HG02981 (cell line): Measurements from ENCODE around the gene SPINDOC.

ENCODE experiments used
- ATAC-seq: cut with Tn5 transposase; IDR thresholded peaks from one replicate; pipeline ENCODE4 v1.9.1; 2021; ENCODE audit warnings: mild to moderate bottlenecking, moderate library complexity; ENCODE audit not compliant: unreplicated experiment

The SPINDOC gene

DNA sequence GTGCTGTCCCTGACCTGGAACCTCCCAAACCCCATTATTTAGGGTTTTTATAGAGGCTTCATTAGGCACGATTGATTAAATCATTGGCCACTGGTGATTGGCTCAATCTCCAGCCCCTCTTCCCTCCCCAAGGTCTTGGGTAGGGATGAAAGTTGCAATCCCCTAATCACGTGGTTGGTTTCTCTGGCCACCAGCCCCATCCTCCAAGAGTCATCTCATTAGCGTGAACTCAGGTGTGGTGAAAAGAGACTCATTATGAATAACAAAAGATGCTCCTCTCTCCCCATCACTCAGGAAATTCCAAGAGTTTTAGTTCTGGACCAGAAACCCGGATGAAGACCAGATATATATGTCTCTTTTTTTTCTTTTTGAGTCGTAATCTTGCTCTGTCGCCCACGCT, 18.1 kb downstream of the SPINDOC start:
- no peak for ATAC-seq

DNA sequence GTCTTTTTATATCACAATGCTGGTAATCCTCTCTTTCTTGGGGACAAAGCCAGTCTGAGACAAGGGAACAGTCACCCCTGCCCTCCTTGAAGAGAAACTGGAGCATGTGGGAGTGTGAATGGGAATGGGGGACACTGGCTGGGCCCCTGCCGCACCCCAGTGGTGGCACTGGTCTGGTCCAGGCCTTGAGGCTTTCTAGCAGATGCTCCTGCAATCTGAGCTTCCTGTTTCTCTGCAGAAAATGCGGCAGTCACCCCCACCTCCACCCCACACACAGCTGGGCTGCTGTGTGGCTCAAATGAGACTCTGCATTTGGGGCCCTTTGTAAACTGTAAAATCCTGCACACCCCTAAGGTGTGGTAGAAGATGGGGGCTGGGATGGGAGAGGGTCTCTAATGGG, 19.1 kb downstream of the SPINDOC start:
- no peak for ATAC-seq

DNA sequence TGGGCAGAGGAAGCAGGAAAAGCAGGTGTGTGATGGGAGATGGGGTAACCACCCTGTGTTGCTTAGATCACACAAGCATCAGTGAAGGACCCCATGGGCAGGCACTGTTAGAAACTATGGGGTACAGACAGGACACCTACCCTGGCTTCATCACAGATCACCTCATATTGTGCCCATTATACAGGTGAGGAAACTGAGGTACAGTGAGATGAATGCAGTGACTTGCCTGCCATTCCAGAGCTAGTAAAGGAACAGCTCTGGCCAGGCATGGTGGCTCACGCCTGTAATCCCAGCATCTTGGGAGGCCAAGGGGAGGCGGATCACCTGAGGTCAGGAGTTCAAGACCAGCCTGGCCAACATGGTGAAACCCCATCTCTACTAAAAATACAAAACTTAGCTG, 19.8 kb downstream of the SPINDOC start:
- no peak for ATAC-seq

DNA sequence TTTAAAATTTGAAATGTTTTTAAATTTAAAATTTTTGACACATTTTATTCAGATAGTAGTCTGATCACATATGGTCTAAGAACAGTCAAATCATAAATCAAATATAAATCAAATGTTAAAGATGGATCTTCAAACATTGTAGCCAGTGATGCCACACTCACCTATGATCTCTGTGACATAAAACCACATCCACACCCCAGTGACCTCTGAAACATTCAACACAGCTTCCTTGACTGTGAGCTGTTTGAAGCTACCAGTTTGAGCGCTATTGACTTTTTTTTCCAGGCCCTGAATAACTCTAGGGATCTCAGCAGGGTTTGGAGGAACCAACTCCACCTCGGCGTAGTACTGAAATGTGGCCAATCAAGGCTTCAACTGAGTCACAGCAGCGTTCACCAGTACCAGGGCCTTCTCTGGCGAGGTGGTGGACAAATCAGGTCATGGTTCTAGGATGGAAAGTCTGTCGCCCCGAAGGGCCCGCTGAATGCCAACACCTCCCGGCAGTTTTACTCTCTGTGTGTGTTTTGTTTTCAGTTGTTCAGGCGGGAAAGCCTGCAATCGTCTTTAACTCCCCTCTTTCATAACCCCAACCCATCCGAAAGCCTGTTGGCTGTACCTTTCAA, 21.4 kb downstream of the SPINDOC start:
- ATAC-seq, result no peak

DNA sequence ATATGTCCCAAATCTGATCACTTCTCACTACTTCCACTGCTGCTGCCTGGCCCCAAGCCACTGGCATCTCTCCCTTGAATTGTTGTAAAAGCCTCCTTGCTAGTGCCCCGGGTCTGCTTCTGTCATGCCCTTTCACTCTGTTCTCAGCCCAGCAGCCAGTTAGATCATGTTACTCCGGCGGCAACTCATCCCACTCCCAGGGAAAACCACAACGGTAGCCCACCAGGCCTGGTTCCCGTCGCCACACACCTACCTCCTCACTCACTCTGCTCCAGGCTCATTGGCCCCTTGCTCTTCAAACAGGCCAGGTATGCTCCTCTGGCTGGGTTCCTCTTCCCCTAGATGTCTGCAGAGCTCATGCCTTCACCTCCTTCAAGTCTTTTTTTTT, 21.9 kb downstream of the SPINDOC start:
- no peak for ATAC-seq

DNA sequence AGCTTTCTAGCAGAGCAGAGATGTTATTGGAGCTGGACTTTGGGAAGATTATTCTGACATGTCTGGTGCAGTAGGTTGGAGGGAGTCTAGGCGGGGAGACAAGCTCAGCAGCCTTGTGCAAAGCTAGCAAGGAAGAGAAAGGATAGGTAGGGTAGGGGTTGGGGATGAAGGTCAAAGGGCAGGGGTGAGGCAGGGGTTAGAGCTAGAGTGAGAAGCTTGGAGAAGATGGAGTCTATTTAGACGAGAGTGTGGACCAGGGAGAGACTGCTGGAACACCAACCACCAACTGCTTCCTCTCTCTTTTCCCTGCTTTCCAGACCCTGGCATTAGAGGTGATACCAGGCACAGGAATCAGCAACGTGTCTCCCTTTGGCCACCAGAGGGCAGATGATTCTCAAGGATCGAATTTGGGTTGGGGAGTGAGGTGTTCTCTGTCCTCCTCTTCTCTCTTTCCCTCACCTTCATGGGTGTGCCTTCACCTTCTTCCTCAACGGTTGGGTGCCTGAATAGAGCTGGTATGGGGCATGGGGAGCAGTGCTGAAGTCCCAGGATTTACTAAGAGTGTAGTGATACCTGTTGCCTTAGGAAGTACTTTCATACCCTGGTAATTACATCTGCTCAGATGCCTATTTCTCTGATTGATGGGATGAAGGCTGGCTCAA, 23.9 kb downstream of the SPINDOC start:
- no peak for ATAC-seq

DNA sequence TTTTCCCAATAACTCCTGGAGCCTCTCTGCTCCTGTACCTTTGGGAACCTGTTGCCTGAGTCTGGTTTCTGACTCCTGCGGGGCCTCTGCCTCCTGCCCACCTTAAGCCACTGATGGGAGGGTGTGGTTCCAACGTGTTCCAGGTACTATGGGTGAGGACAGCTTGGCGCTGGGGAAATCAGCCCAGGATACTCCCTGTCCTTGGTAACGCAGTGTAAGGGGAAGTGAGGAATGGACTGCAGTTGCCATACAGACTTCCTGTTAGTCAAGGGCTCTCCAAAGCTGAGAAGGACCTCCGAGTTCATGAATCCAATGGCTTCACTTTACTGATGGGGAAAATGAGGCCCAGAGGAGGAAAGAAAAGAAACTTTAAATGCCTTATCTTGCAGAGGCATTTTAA, 24.5 kb downstream of the SPINDOC start:
- no peak for ATAC-seq

DNA sequence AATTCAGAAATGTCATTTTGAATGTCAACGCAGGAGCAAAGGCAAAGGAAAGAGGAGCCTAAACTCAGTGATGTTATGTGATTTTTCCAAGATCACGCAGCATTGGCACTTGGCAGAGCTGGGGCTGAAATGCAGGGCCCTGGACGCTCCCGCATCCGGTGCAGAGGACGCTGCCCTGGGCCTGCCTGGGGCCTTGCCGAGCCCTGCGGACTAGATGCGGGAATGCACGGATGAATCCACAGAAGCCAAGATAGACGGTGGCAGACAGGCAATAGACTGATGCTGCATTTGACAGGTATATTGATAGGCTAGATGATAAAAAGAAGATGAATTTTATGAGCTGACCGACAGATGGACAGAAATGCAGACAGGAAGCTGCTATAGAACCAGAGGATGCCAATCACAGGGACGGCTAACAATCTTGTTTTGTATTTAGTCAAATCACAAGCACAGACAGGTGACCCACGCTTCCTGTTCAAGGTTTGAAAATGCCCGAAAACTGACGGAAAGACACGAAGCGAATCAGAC, 25.0 kb downstream of the SPINDOC start:
- ATAC-seq, result no peak

DNA sequence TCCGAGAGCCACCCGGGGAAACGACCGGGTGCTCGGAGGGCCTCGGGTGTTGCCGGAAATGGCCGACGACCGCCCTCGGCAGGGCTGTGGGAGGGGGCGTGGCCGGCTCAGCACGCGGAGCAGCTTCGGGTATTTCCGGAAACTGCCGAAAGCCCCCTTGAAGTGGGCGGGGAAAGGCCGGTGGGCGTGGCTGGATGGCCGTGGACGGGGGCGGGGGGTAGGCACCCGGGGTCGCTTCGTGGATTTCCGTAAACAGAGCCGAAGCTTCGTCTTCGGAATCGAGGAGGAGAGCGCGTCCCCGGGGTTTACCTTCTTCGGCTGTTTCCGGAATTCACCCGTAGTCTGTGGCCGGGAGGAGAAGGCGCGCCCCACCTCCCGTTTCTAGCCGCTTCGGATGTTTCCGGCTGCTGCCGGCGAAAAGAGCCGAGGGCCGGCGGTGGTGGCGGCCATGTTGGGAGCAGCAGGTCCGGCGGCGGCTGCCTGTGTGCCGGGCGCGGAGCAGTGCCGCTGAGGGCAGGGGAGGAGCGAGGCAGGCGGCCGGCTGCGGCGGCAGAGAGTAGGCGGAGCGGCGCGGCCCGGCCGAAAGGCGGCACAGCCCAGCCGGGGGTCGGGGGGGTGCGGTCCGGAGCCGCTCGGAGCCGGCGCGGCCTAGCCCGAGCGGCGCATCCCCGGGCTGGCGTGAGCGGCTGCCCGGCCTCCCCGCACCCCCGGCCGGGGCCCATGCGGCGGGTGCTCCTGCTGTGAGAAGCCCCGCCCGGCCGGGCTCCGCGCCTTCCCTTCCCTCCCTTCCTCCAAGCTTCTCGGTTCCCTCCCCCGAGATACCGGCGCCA, 25.6 kb downstream of the SPINDOC start, which contains the start of gene MARK2:
TSS of gene MARK2 (plus strand) at position 433 of the 830 bp plus-strand sequence. CDS start at position 830, 397 bp downstream.
- ATAC-seq, result peak; percentile 73

DNA sequence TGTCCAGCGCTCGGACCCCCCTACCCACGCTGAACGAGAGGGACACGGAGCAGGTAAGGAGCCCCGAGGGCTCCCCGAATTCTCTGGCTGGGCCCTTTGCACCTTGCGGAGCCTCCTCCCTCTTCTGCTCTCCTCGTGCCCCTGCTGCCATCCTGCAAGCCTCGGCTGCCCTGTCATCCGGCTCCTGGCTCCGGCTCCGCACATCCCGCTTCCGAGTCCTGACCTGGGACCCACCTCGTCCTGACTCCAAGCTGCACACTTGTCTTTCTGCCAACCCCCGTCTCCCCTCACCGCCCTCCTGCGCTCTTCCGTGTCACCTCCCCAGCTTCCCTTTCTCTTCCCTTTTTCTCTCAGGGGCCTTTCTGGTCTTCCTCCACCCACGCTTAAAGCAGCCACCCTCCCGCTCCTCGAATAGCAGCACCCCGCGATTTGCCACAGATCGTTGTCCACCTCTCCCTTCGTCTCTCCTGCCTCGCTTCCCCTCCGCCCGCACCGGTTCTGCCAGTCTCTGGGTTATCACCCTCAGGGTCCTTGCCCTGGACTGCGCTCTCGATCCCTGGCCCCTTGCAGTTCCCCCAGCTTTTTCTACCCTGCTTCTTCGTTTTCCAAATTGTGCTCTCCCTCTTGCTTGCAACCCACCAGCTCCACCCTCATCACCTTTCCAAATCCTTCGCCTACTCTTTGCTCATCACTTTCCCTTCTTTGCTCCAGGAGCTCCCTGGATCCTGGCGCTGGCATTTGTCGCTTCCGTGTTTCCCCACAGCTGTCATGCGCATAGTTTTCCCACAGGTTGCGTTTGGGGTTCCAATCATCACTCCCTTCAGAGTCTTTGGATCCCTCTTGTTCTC, 26.5 kb downstream of the SPINDOC start:
- ATAC-seq, result no peak

DNA sequence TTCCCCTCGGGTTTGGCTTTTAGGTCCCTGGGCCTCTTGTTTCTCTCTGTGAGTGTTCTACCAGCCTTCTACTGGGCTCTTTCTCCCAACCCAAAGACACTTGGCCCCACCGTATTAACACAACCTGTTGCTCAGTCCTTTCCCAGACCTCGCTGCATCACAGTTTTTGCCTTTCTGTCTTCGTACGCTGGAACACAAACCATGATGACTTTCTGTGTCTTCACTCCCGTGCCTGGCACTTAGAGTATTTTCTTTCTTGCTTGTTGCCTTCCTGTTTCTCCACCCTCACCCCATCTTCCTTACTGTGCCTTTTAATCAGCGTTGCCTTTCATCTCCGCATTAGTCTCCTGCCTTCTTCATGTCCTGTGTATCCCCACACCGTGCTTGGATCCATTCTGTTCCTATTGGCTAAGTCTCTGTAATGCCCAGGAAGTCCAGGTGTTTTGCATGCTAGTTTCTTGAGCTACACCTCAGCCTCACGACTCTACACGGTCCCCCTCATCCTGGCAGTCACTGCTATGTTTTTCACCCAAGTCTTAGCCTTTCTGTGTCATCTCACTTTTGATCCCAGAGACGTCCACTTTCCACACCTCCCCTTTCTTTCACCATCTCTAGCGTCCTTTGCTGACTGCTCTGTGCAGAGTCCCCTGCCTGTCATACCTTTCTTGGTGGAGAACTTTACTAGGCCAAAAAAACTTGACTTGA, 27.3 kb downstream of the SPINDOC start:
- ATAC-seq, result no peak

DNA sequence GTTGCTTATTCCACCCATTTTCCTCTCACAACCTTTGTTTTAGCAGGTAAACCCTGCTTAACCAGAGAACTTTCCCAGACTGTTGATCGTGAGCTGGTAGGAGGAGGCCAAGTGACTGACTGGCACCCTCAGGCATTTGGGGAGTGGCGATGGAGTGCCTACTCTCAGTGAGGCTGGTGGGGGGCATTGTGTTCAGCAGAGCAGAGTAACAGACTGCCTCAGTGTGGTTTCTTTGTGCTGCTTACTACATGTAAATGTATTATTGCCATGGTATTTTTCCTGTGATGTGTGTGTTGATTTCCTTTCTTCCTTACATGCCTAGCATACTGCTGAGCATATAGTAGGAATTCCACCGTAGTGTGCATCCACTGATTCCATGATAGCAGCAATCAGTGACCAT, 28.3 kb downstream of the SPINDOC start:
- ATAC-seq, result no peak

DNA sequence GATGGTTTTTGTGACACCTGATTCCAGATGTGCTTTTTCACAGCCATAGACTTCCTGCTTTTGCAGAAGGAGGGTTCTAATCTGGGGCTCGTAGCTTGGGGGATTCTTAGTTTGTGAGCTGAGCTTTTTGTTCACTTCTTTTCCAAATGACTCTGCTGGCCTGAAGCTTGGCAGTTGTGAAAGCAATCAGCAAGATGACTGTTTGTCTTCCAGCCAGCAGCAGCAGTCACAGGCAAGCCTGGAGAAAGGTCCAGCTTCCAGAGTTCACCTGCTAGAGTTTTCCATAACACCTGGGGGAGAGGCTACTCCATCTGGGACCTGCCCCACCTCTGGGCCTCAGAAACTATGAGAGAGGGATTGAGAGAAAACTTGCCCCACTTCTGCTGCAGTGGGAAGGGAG, 29.8 kb downstream of the SPINDOC start:
- no peak for ATAC-seq

DNA sequence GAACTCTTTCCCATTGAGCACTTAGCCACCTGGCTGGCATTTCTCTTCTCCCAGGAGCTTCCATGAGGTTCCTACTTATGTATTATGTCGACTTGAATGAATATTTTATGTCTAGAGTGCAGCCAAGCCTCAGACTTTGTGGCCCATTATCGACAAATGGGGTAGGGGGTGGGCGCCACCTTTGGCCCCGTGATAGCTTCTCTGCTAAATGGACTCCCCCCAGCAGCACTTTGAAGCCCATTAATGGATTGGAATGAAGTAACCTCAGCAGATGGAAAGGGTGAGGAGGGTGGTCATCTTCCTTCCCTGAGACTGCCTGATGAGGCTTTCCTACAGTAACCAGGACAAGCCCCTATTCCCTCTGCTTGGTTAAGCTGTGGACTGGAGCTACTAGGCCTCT, 31.6 kb downstream of the SPINDOC start:
- ATAC-seq, result no peak

DNA sequence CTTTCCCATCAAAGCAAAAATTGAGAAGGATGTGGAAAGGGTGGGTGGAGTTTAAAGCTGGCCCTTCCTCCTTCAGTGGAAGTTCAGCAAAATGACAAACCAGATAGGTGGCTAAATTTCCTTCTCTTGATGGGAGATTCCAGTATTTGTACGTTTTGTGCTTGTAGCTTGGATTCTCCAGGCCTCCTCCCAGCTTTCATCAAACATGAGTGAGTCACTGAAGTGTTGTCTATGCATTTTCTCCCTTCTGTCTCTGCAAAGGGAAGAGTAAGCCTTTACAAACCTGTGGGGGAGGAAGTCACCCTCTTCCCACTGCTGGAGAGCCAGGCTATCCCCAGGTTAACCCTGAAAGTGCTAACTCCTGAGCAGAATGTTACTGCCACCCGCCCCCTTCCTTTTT, 32.0 kb downstream of the SPINDOC start:
- ATAC-seq, result no peak

DNA sequence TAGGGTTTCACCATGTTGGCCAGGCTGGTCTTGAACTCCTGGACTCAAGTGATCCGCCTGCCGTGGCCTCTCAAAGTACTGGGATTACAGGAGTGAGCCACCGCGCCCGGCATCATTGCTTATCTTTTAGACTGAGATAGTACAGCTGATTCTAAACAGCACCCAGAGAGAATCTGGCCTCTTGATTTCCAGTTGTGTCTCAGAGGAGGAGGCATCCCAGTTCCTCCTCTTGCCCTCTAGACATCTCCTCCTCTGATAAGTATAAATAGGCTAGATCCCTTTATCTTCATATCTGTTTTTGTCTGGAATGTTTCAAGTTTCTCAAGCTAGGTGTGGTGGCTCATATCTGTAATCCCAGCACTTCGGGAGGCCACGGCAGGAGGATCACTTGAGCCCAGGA, 32.7 kb downstream of the SPINDOC start:
- ATAC-seq, result no peak

DNA sequence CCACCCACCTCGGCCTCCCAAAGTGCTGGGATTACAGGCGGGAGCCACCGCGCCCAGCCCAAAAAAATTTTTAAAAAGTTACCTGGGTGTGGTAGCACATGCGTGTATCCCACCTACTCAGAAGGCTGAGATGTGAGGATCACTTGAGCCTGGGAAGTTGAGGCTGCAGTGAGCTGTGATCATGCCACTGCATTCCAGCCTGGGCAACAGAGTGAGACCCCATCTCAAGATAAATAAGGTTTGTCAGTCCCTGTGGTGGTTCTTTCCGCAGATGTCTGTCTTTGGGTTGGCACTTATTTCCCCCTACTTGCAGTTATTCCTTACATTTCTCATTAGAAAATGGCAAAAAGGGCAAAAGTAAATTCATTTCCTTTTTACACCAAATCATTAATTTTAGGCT, 33.6 kb downstream of the SPINDOC start:
- no peak for ATAC-seq

DNA sequence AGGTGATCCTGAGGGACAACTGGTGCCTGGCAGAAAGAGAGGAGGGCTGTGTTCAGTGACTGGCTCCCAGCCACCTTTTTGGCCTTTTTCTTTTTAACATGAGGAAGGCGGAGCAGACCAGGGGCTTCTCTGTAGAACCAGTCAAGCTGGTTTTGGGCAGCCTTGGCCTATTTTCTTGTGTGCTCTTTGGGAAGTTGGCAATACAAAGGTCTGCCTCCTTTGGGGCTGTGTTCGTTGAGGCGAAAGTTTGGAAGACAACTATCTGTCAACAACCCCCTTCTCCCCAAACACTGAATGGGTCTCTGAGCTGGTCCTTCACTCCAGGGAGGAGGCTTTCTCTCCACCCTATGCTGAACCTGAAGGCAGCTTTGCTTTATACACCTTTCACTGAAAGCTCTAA, 34.1 kb downstream of the SPINDOC start:
- no peak for ATAC-seq

DNA sequence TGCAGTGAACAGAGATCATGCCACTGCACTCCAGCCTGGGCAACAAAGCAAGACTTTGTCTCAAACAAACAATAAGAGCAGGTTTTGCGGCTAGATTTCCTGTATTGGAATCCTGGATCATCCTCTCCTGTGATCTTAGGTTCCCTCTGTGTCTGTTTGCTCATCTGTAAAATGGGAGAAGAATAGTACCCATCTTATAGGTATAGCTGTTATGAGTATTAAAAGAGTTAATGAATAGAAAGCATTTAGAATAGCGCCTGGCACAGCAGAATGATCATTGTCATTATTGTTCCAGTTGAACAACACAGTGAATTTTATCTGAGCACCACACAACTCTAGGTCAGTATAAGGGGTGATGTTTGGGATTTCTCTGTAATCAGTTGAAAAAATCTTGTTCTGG, 36.4 kb downstream of the SPINDOC start:
- no peak for ATAC-seq

DNA sequence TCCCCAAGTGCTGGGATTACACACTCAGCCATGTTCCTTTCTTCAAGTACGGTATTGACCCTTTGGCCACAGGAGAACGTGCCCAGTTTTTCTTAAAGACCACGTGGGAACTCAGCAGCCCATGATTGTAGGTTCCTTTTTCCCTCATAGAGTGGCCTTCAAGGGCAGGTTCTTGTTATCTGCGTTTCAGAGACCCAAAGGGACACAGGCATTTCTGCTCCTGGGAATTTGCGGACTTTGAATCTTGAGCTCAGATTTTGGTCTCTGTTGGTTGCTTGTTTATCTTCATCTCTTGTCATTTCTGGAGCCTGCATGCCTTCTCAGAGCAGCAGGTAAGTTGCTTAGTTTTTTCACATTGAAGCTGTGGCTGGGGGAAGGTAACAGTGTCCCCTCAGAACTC, 37.7 kb downstream of the SPINDOC start:
- ATAC-seq, result no peak
